Psoas muscle (tissue), 8 donors: ENCODE data around the gene GSG1L. TPM values are rescaled to one million over a fixed set of nuclear protein-coding genes. Genes with fewer than 3 reads are reported as not detected.

Experiments
- ATAC-seq, 4 donors: fragments of 200-7000 bp; cut with Tn5 transposase; one replicate each; pipeline ENCODE4 v1.9.1; 2020; ENCODE audit warnings: moderate library complexity in 3 of 4, mild to moderate bottlenecking in 2 of 4
- DNase-seq, 2 donors: peaks; one replicate each; pipeline ENCODE4 v3.0.0-alpha.2; 2020
- H3K27ac ChIP-seq: fragments of 200-600 bp; one replicate; pipeline ENCODE4 v1.8.0; 2022
- H3K27me3 ChIP-seq, 3 donors: fragments of 200-600 bp in 1 of 3; one replicate each; pipeline versions ENCODE4 v1.6.1 to v1.8.0; 2013 to 2022; ENCODE audit warnings: low read length in 2 of 3, mild to moderate bottlenecking in 2 of 3, moderate library complexity in 1 of 3; ENCODE audit not compliant: insufficient read depth in 3 of 3
- H3K36me3 ChIP-seq, 2 donors: fragments of 200-600 bp in 1 of 2; one replicate each; pipeline versions ENCODE4 v1.6.1 to v1.8.0; 2013 to 2022; ENCODE audit warnings: low read depth in 1 of 2, mild to moderate bottlenecking in 1 of 2, moderate library complexity in 1 of 2; ENCODE audit not compliant: insufficient read depth in 1 of 2
- H3K4me1 ChIP-seq: fragments of 200-600 bp; one replicate; pipeline ENCODE4 v1.8.0; 2022
- H3K4me3 ChIP-seq: fragments of 200-600 bp; one replicate; pipeline ENCODE4 v1.8.0; 2022; ENCODE audit warnings: mild to moderate bottlenecking
- H3K9me3 ChIP-seq: fragments of 200-600 bp; one replicate; pipeline ENCODE4 v1.8.0; 2022
- WGBS, 3 donors: extraction: QIAGEN DNeasy Blood & Tissue Kit; methylation state at CpG; one replicate each; pipeline versions ENCODE4 v1.1.6 to v1.1.7; 2013; 5-methylcytosine and 5-hydroxymethylcytosine counted together
- intact Hi-C, 2 donors: fragments of 100-400 bp; cut with DNase I; formaldehyde crosslinking; loops; one replicate each; pipeline versions ENCODE4 v1.11.0 to v1.14.2; 2022
- polyA plus RNA-seq, 3 donors: library from polyadenylated mRNA; stranded (reverse); fragments of 200-250 nt; gene quantifications; one replicate each; pipeline ENCODE4 v1.2.3, GENCODE V29; 2013
- total RNA-seq, 4 donors: library from RNA; stranded (reverse); fragmentation: NEBNext Ultra II Directional in 2 of 4; extraction: Animal tissue kit (Norgen Biotek cat#: 25700) in 2 of 4; gene quantifications; one replicate each; pipeline versions ENCODE4 v1.2.1 to v1.2.4, GENCODE V29; 2021 to 2023
- TF ChIP-seq, protein P1 (sequence below): fragments of 200-600 bp; IDR thresholded peaks from one replicate; pipeline ENCODE4 v1.8.0; 2022; ENCODE audit warnings: antibody characterized with exemption
- donor health status: healthy with polysubstance abuse.
- donor health status: DM: no; HTN: no; CAD: no; lungs with moderate emphysema.
- donor health status: Bipolar disorder and iron deficiency.
- donor health status: healthy.
- donor health status: DM: yes; HTN: yes; CAD: no.
- donor health status: DM: no; HTN: no; CAD: no.
- donor health status: DM: no; HTN: no; CAD: no.
- donor health status: DM: yes; HTN: yes; CAD: no.

The GSG1L gene
- total and polyA plus RNA-seq, 7 donors = 0.04 to 0.17 (median 0.08) TPM; not detected in 2

DNA sequence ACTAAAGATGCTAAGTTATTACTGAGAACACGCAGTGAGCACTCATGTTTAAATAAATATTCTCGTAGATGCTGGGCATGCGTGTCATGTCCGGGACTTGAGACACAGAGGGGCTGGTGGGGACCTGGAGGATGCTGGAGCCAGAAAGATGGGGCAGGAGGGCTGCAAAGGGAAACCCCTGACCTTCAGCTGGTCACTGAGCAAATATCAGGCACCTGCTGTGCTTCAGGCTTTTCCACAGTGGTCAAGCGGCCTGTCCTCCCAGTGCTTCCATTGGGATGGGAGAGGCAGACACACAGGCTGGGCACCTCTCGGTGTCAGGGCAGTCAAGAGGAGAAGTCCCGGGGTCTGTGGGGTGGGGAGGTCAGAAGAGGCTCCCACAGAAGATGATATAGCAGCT lies 211.4 kb downstream of the GSG1L start:
- intact Hi-C loops = no loop called here
- Histone ChIP-seq H3K9me3 (no peaks in the 10 kb centered on the region), H3K27ac (no peak overlapping the region), H3K4me3 (no peak overlapping the region), H3K27me3 (peaks cover 0 to 6% (median 0%) of the 10 kb centered on the region in 3 donors), H3K36me3 (no peaks in the 10 kb centered on the region), H3K4me1 (no peaks in the 10 kb centered on the region)
- DNase-seq (peak in 1 of 2 donors; percentile 12), ATAC-seq (no peak)
- WGBS, 3 donors = 89 to 93% (median 92%) methylated on average over 7 of the region's 7 CpGs
- TF ChIP-seq, protein P1, sequence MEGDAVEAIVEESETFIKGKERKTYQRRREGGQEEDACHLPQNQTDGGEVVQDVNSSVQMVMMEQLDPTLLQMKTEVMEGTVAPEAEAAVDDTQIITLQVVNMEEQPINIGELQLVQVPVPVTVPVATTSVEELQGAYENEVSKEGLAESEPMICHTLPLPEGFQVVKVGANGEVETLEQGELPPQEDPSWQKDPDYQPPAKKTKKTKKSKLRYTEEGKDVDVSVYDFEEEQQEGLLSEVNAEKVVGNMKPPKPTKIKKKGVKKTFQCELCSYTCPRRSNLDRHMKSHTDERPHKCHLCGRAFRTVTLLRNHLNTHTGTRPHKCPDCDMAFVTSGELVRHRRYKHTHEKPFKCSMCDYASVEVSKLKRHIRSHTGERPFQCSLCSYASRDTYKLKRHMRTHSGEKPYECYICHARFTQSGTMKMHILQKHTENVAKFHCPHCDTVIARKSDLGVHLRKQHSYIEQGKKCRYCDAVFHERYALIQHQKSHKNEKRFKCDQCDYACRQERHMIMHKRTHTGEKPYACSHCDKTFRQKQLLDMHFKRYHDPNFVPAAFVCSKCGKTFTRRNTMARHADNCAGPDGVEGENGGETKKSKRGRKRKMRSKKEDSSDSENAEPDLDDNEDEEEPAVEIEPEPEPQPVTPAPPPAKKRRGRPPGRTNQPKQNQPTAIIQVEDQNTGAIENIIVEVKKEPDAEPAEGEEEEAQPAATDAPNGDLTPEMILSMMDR = no peak

DNA sequence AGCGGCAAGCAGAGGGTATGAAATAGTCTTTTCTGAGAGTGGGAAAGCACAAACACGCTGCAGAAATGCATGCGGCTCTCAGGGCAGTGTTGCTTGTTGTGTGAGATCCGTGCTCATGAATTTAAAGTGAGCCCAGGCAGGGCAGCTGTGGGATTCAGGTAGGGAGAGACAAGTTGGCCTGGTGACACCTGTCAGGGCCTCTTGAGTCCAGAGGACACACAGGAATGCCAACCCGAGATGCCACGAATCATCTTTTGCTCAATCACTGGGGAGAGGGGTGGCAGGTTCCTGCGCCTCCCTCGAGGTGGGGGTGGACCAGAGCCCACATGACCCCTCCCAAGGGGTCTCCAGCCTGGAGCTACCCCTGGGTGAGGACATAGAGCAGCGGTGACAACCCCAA lies 211.9 kb downstream of the GSG1L start:
- ATAC-seq = no peak
- Histone ChIP-seq H3K27ac (no peak overlapping the region), H3K4me1 (no peaks in the 10 kb centered on the region), H3K27me3 (peaks cover 0 to 6% (median 0%) of the 10 kb centered on the region in 3 donors), H3K36me3 (no peaks in the 10 kb centered on the region), H3K9me3 (no peaks in the 10 kb centered on the region), H3K4me3 (no peak overlapping the region)
- intact Hi-C loops = no loop called here
- DNase-seq = peak in 1 of 2 donors; percentile 24
- WGBS, 3 donors = 78 to 81% (median 78%) methylated on average over 9 of the region's 9 CpGs
- TF ChIP-seq, protein P1 = no peak

DNA sequence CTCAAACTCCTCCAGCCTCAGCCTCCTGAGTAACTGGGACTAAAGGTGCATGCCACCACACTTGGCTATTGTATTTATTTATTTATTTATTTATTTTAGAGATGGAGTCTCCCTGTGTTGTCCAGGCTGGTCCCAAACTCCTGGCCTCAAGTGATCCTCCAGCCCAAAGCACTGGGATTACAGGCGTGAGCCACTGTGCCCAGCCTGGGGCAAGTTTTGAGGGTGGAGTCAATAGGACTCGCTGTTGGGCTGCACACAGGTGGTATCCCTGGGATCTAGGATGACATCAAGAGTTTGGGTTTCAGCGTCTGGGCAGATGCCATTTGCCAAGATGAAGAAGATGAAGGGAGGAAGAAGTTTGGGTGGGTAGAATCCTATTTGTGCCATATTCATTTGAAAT lies 213.9 kb downstream of the GSG1L start:
- peaks cover 0 to 6% (median 0%) of the 10 kb centered on the region in 3 donors for H3K27me3 ChIP-seq
- TF ChIP-seq, protein P1 = no peak
- H3K36me3 ChIP-seq = no peaks in the 10 kb centered on the region
- intact Hi-C loops = no loop called here
- H3K9me3 ChIP-seq = no peaks in the 10 kb centered on the region
- no peak for ATAC-seq
- 85 to 89% (median 86%) methylated on average over 3 of the region's 3 CpGs for WGBS, 3 donors
- H3K27ac ChIP-seq = no peak overlapping the region
- no peaks in the 10 kb centered on the region for H3K4me1 ChIP-seq
- DNase-seq = no peak
- no peak overlapping the region for H3K4me3 ChIP-seq

DNA sequence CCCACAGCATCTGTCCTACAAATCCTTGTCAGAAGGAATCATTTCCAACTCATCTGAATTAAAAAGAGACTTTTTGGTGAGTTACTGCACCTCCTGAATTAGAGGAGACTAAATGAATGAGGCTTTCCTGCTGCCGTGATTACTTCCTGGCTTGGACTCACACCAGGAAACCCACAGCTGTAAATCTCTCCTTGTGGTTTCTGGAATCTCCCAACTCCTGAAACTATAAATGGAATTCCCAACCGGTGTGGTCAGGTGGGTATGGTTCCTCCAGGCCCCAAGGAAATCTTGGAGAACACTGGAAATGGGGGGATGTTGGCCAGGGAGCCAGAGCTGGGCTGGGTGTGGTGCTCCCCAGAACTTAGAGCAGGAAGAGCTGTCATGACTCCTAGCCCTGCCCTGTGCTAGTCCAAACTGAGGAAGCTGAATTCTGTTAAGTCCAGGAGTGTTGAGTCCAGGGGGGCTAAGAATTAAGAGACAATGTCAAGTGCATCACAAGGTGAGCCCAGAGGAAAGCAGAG lies 216.4 kb downstream of the GSG1L start:
- WGBS, 3 donors = 16 to 25% (median 19%) methylated on average over 2 of the region's 2 CpGs
- Histone ChIP-seq H3K4me3 (no peak overlapping the region), H3K4me1 (no peaks in the 10 kb centered on the region), H3K9me3 (no peaks in the 10 kb centered on the region), H3K27ac (no peak overlapping the region), H3K27me3 (peaks cover 0 to 7% (median 0%) of the 10 kb centered on the region in 3 donors), H3K36me3 (no peaks in the 10 kb centered on the region)
- DNase-seq = no peak
- no peak for ATAC-seq
- TF ChIP-seq, protein P1 = no peak
- intact Hi-C loops = no loop called here

DNA sequence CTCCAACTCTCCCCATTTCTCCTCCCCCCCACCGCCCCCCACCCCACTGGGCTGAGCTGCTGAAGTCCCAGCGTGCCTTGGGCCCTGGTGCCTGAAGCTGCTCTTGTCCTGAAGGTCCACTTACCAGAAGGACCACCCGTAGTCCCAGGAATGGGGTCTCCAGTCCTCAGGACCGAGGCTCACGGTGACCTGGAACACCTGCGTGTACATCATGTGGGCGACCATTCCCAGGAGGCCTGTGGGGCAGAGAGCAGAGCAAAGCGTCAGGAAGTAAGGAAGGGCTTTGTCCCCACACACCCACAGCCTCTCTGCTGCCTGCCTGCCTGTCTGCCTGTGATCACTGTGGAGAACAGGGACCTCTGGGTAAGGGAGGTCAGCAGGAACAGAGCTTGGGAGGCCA lies 218.7 kb downstream of the GSG1L start:
- Histone ChIP-seq H3K27ac (no peak overlapping the region), H3K9me3 (no peaks in the 10 kb centered on the region), H3K36me3 (no peaks in the 10 kb centered on the region), H3K4me1 (no peaks in the 10 kb centered on the region), H3K4me3 (no peak overlapping the region), H3K27me3 (peaks cover 0 to 5% (median 0%) of the 10 kb centered on the region in 3 donors)
- whole genome bisulfite sequencing, 3 donors = 43 to 56% (median 53%) methylated on average over 8 of the region's 8 CpGs
- ATAC-seq = no peak
- TF ChIP-seq, protein P1 = no peak
- peak in 1 of 2 donors; percentile 8 for DNase-seq
- intact Hi-C loops = no loop called here
